ENCODE data around the gene EPHA3.

EPHA3 gene

GRCh38 chr3:89392991-89393390 is 285.6 kb downstream of the EPHA3 start:
- Histone ChIP-seq H3K36me3 (ENCODE audit: control insufficient read depth, insufficient read depth, low read length) (no peaks in the 10 kb centered on the region), H3K9me3 (ENCODE audit: control insufficient read depth, low read length) (no peaks in the 10 kb centered on the region), H3K4me3 (ENCODE audit: low read length) (no peak overlapping the region), H3K9ac (ENCODE audit: low read length) (no peak overlapping the region), H3K4me1 (ENCODE audit: control insufficient read depth, insufficient read depth, low read length) (no peaks in the 10 kb centered on the region), H3K27me3 (ENCODE audit: control insufficient read depth, insufficient read depth, low read length) (no peaks in the 10 kb centered on the region)

GRCh38 chr3:89395456-89395855 is 288.0 kb downstream of the EPHA3 start:
- no peak overlapping the region for H3K9ac ChIP-seq (ENCODE audit: low read length)
- no peak overlapping the region for H3K4me3 ChIP-seq (ENCODE audit: low read length)
- no peaks in the 10 kb centered on the region for H3K9me3 ChIP-seq (ENCODE audit: control insufficient read depth, low read length)
- H3K4me1 ChIP-seq (ENCODE audit: control insufficient read depth, insufficient read depth, low read length) = no peaks in the 10 kb centered on the region
- H3K36me3 ChIP-seq (ENCODE audit: control insufficient read depth, insufficient read depth, low read length) = no peaks in the 10 kb centered on the region
- no peaks in the 10 kb centered on the region for H3K27me3 ChIP-seq (ENCODE audit: control insufficient read depth, insufficient read depth, low read length)

GRCh38 chr3:89395996-89396395 is 288.6 kb downstream of the EPHA3 start:
- no peaks in the 10 kb centered on the region for H3K27me3 ChIP-seq (ENCODE audit: control insufficient read depth, insufficient read depth, low read length)
- H3K4me1 ChIP-seq (ENCODE audit: control insufficient read depth, insufficient read depth, low read length) = no peaks in the 10 kb centered on the region
- H3K36me3 ChIP-seq (ENCODE audit: control insufficient read depth, insufficient read depth, low read length) = no peaks in the 10 kb centered on the region
- no peak overlapping the region for H3K4me3 ChIP-seq (ENCODE audit: low read length)
- no peak overlapping the region for H3K9ac ChIP-seq (ENCODE audit: low read length)
- H3K9me3 ChIP-seq (ENCODE audit: control insufficient read depth, low read length) = no peaks in the 10 kb centered on the region

- Histone ChIP-seq H3K4me3 (ENCODE audit: low read length) (no peak overlapping the region), H3K36me3 (ENCODE audit: control insufficient read depth, insufficient read depth, low read length) (no peaks in the 10 kb centered on the region), H3K27me3 (ENCODE audit: control insufficient read depth, insufficient read depth, low read length) (no peaks in the 10 kb centered on the region), H3K9me3 (ENCODE audit: control insufficient read depth, low read length) (no peaks in the 10 kb centered on the region), H3K4me1 (ENCODE audit: control insufficient read depth, insufficient read depth, low read length) (no peaks in the 10 kb centered on the region), H3K9ac (ENCODE audit: low read length) (no peak overlapping the region)
Measured at GRCh38 chr3:89402051-89402450, 294.6 kb downstream of the EPHA3 start.

- Histone ChIP-seq H3K4me1 (ENCODE audit: control insufficient read depth, insufficient read depth, low read length) (no peaks in the 10 kb centered on the region), H3K9me3 (ENCODE audit: control insufficient read depth, low read length) (no peaks in the 10 kb centered on the region), H3K4me3 (ENCODE audit: low read length) (no peak overlapping the region), H3K36me3 (ENCODE audit: control insufficient read depth, insufficient read depth, low read length) (no peaks in the 10 kb centered on the region), H3K9ac (ENCODE audit: low read length) (no peak overlapping the region), H3K27me3 (ENCODE audit: control insufficient read depth, insufficient read depth, low read length) (no peaks in the 10 kb centered on the region)
Measured at GRCh38 chr3:89405176-89405575, 297.8 kb downstream of the EPHA3 start.

GRCh38 chr3:89405593-89405992 is 298.2 kb downstream of the EPHA3 start:
- Histone ChIP-seq H3K9me3 (ENCODE audit: control insufficient read depth, low read length) (no peaks in the 10 kb centered on the region), H3K4me1 (ENCODE audit: control insufficient read depth, insufficient read depth, low read length) (no peaks in the 10 kb centered on the region), H3K9ac (ENCODE audit: low read length) (no peak overlapping the region), H3K36me3 (ENCODE audit: control insufficient read depth, insufficient read depth, low read length) (no peaks in the 10 kb centered on the region), H3K27me3 (ENCODE audit: control insufficient read depth, insufficient read depth, low read length) (no peaks in the 10 kb centered on the region), H3K4me3 (ENCODE audit: low read length) (no peak overlapping the region)

- Histone ChIP-seq H3K4me1 (ENCODE audit: control insufficient read depth, insufficient read depth, low read length) (no peaks in the 10 kb centered on the region), H3K27me3 (ENCODE audit: control insufficient read depth, insufficient read depth, low read length) (no peaks in the 10 kb centered on the region), H3K36me3 (ENCODE audit: control insufficient read depth, insufficient read depth, low read length) (no peaks in the 10 kb centered on the region), H3K4me3 (ENCODE audit: low read length) (no peak overlapping the region), H3K9me3 (ENCODE audit: control insufficient read depth, low read length) (no peaks in the 10 kb centered on the region), H3K9ac (ENCODE audit: low read length) (no peak overlapping the region)
Measured at GRCh38 chr3:89411201-89411600, 303.8 kb downstream of the EPHA3 start.

GRCh38 chr3:89414270-89414669 is 306.8 kb downstream of the EPHA3 start:
- no peaks in the 10 kb centered on the region for H3K27me3 ChIP-seq (ENCODE audit: control insufficient read depth, insufficient read depth, low read length)
- no peak overlapping the region for H3K4me3 ChIP-seq (ENCODE audit: low read length)
- H3K36me3 ChIP-seq (ENCODE audit: control insufficient read depth, insufficient read depth, low read length) = no peaks in the 10 kb centered on the region
- no peaks in the 10 kb centered on the region for H3K9me3 ChIP-seq (ENCODE audit: control insufficient read depth, low read length)
- H3K4me1 ChIP-seq (ENCODE audit: control insufficient read depth, insufficient read depth, low read length) = no peaks in the 10 kb centered on the region
- no peak overlapping the region for H3K9ac ChIP-seq (ENCODE audit: low read length)

GRCh38 chr3:89419647-89420241 is 312.3 kb downstream of the EPHA3 start:
- no peaks in the 10 kb centered on the region for H3K9me3 ChIP-seq (ENCODE audit: control insufficient read depth, low read length)
- H3K36me3 ChIP-seq (ENCODE audit: control insufficient read depth, insufficient read depth, low read length) = no peaks in the 10 kb centered on the region
- no peak overlapping the region for H3K9ac ChIP-seq (ENCODE audit: low read length)
- no peaks in the 10 kb centered on the region for H3K27me3 ChIP-seq (ENCODE audit: control insufficient read depth, insufficient read depth, low read length)
- no peak overlapping the region for H3K4me3 ChIP-seq (ENCODE audit: low read length)
- no peaks in the 10 kb centered on the region for H3K4me1 ChIP-seq (ENCODE audit: control insufficient read depth, insufficient read depth, low read length)

GRCh38 chr3:89426060-89426459 is 318.6 kb downstream of the EPHA3 start:
- no peaks in the 10 kb centered on the region for H3K27me3 ChIP-seq (ENCODE audit: control insufficient read depth, insufficient read depth, low read length)
- H3K4me3 ChIP-seq (ENCODE audit: low read length) = no peak overlapping the region
- no peaks in the 10 kb centered on the region for H3K36me3 ChIP-seq (ENCODE audit: control insufficient read depth, insufficient read depth, low read length)
- no peaks in the 10 kb centered on the region for H3K4me1 ChIP-seq (ENCODE audit: control insufficient read depth, insufficient read depth, low read length)
- no peak overlapping the region for H3K9ac ChIP-seq (ENCODE audit: low read length)
- no peaks in the 10 kb centered on the region for H3K9me3 ChIP-seq (ENCODE audit: control insufficient read depth, low read length)

GRCh38 chr3:89434621-89435380 is 327.4 kb downstream of the EPHA3 start:
- no peak overlapping the region for H3K9ac ChIP-seq (ENCODE audit: low read length)
- H3K27me3 ChIP-seq (ENCODE audit: control insufficient read depth, insufficient read depth, low read length) = no peaks in the 10 kb centered on the region
- no peaks in the 10 kb centered on the region for H3K4me1 ChIP-seq (ENCODE audit: control insufficient read depth, insufficient read depth, low read length)
- no peaks in the 10 kb centered on the region for H3K9me3 ChIP-seq (ENCODE audit: control insufficient read depth, low read length)
- H3K36me3 ChIP-seq (ENCODE audit: control insufficient read depth, insufficient read depth, low read length) = no peaks in the 10 kb centered on the region
- H3K4me3 ChIP-seq (ENCODE audit: low read length) = no peak overlapping the region

GRCh38 chr3:89436846-89437245 is 329.4 kb downstream of the EPHA3 start:
- Histone ChIP-seq H3K4me3 (ENCODE audit: low read length) (no peak overlapping the region), H3K36me3 (ENCODE audit: control insufficient read depth, insufficient read depth, low read length) (no peaks in the 10 kb centered on the region), H3K9ac (ENCODE audit: low read length) (no peak overlapping the region), H3K27me3 (ENCODE audit: control insufficient read depth, insufficient read depth, low read length) (no peaks in the 10 kb centered on the region), H3K9me3 (ENCODE audit: control insufficient read depth, low read length) (no peaks in the 10 kb centered on the region), H3K4me1 (ENCODE audit: control insufficient read depth, insufficient read depth, low read length) (no peaks in the 10 kb centered on the region)

All from mucosa of stomach (tissue), 1 donor.